Small intestine (tissue), 7 donors: ENCODE results near the gene PRDM16. TPM values are rescaled to one million over a fixed set of nuclear protein-coding genes. Genes with fewer than 3 reads are reported as not detected.

Source experiments
- DNase-seq, 2 donors: peaks; one replicate each; pipeline versions ENCODE4 v3.0.0 to v3.0.0-alpha.2; 2013
- FAIRE-seq: peaks from 2 replicates; lab custom pipeline; 2012; peaks lifted over from hg19 to GRCh38; lab: Jason Lieb, UNC
- H3K27ac ChIP-seq, 3 donors: one replicate each; pipeline ENCODE4 v1.5.1; 2013; ENCODE audit warnings: low read length in 2 of 3, mild to moderate bottlenecking in 2 of 3, control low read depth in 1 of 3, inconsistent platforms in 1 of 3, low read depth in 1 of 3, moderate library complexity in 1 of 3
- H3K27me3 ChIP-seq, 3 donors: one replicate each; pipeline ENCODE4 v1.6.1; 2013; ENCODE audit warnings: low read length in 3 of 3, inconsistent platforms in 1 of 3; ENCODE audit not compliant: control insufficient read depth in 3 of 3, insufficient read depth in 3 of 3
- H3K36me3 ChIP-seq, 3 donors: one replicate each; pipeline ENCODE4 v1.6.1; 2013; ENCODE audit warnings: low read length in 3 of 3, inconsistent platforms in 1 of 3, low read depth in 1 of 3, mild to moderate bottlenecking in 1 of 3, moderate library complexity in 1 of 3; ENCODE audit not compliant: control insufficient read depth in 3 of 3, insufficient read depth in 2 of 3
- H3K4me1 ChIP-seq, 3 donors: one replicate each; pipeline ENCODE4 v1.6.1; 2013; ENCODE audit warnings: low read length in 2 of 3, inconsistent platforms in 1 of 3, low read depth in 1 of 3, mild to moderate bottlenecking in 1 of 3, moderate library complexity in 1 of 3; ENCODE audit not compliant: control insufficient read depth in 3 of 3, insufficient read depth in 2 of 3
- H3K4me3 ChIP-seq, 3 donors: one replicate each; pipeline ENCODE4 v1.5.1; 2013; ENCODE audit warnings: low read length in 3 of 3, control low read depth in 1 of 3, inconsistent platforms in 1 of 3, low read depth in 1 of 3, mild to moderate bottlenecking in 1 of 3, moderate library complexity in 1 of 3
- H3K9me3 ChIP-seq, 2 donors: one replicate each; pipeline ENCODE4 v1.6.1; 2013; ENCODE audit warnings: low read depth in 1 of 2, low read length in 1 of 2; ENCODE audit not compliant: control insufficient read depth in 2 of 2, insufficient read depth in 1 of 2
- WGBS, 3 donors: extraction: QIAGEN DNeasy Blood & Tissue Kit; methylation state at CpG; one replicate each; pipeline ENCODE4 v1.1.7; 2013; 5-methylcytosine and 5-hydroxymethylcytosine counted together
- polyA plus RNA-seq, 4 donors: library from polyadenylated mRNA; stranded (reverse) in 3 of 4; unstranded in 1 of 4; fragments of 200-250 nt in 3 of 4; fragments of 120-200 nt in 1 of 4; gene quantifications; one replicate each; pipeline versions ENCODE4 v1.2.1 to v1.2.3, GENCODE V29; 2013
- donor health status: healthy with polysubstance abuse.
- donor health status: control.
- donor health status: control.
- donor health status: Bipolar disorder and iron deficiency.
- donor health status: healthy.

Gene PRDM16
- polyA plus RNA-seq, 4 donors = 5.4 to 11.4 (median 8.2) TPM

- FAIRE-seq (no peak), DNase-seq (no peak)
- H3K36me3 ChIP-seq = peaks cover 0 to 30% (median 0%) of the 10 kb centered on the region in 3 donors
- 88 to 91% (median 88%) methylated on average over 26 to 28 of the region's 28 CpGs for WGBS, 3 donors
- peaks cover 2 to 66% (median 2%) of the 10 kb centered on the region in 3 donors for H3K4me1 ChIP-seq
- H3K9me3 ChIP-seq = no peaks in the 10 kb centered on the region
- H3K27me3 ChIP-seq = peaks cover 0 to 16% (median 0%) of the 10 kb centered on the region in 3 donors
- H3K27ac ChIP-seq = no peak overlapping the region
- H3K4me3 ChIP-seq = no peak overlapping the region
These were observed 68.4 kb downstream of the PRDM16 start for GRCh38 chr1:3137111-3138100.

- Histone ChIP-seq H3K4me1 (peaks cover 0 to 53% (median 0%) of the 10 kb centered on the region in 3 donors), H3K27me3 (peaks cover 0 to 16% (median 0%) of the 10 kb centered on the region in 3 donors)
- no peak for FAIRE-seq
These were observed 69.7 kb downstream of the PRDM16 start for GRCh38 chr1:3138623-3139151.

GRCh38 chr1:3139451-3139852, 70.4 kb downstream of the PRDM16 start:
- H3K27me3 ChIP-seq = peaks cover 0 to 16% (median 0%) of the 10 kb centered on the region in 3 donors
- 70 to 78% (median 76%) methylated on average over 16 of the region's 16 CpGs for WGBS, 3 donors
- FAIRE-seq = no peak
- H3K4me3 ChIP-seq = no peak overlapping the region
- no peak overlapping the region for H3K27ac ChIP-seq
- peaks cover 0 to 45% (median 0%) of the 10 kb centered on the region in 3 donors for H3K4me1 ChIP-seq
- no peaks in the 10 kb centered on the region for H3K9me3 ChIP-seq
- H3K36me3 ChIP-seq = peaks cover 0 to 34% (median 0%) of the 10 kb centered on the region in 3 donors
- DNase-seq = no peak

More at GRCh38 chr1:3138623-3139151, 69.7 kb downstream of the PRDM16 start:
- peaks cover 0 to 30% (median 0%) of the 10 kb centered on the region in 3 donors for H3K36me3 ChIP-seq
- 78 to 81% (median 80%) methylated on average over 18 of the region's 18 CpGs for WGBS, 3 donors
- no peaks in the 10 kb centered on the region for H3K9me3 ChIP-seq
- DNase-seq = no peak
- no peak overlapping the region for H3K27ac ChIP-seq
- H3K4me3 ChIP-seq = no peak overlapping the region

DNA sequence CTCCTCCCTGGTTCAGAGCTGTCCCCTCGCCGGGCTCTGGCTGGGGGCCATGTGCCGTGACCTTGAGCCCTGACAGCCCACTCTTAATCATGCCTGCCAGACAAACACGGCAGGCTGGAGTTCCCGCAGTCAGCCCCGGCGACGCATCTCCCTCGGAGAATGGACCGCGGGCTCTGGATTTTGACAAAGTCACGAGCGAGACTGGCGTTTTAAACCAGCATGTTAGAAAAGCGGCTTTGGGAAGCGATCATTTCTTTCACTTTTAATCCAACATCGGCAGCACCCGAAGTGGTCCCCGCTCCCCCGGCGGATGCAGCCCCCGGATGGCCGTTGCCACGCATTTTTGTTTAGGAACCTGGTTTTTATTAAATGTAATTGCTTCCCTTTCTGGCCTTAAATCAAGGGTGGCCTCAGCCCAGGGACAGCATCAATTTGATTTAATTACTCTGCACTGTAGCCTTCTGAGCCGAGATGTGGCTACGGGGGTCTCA, 70.9 kb downstream of the PRDM16 start:
- DNase-seq (no peak), FAIRE-seq (no peak)
- WGBS, 3 donors = 56 to 89% (median 81%) methylated on average over 26 of the region's 26 CpGs
- Histone ChIP-seq H3K36me3 (peaks cover 0 to 37% (median 0%) of the 10 kb centered on the region in 3 donors), H3K27ac (no peak overlapping the region), H3K4me3 (no peak overlapping the region), H3K9me3 (no peaks in the 10 kb centered on the region), H3K4me1 (peaks cover 0 to 40% (median 0%) of the 10 kb centered on the region in 3 donors), H3K27me3 (peaks cover 0 to 16% (median 0%) of the 10 kb centered on the region in 3 donors)

DNA sequence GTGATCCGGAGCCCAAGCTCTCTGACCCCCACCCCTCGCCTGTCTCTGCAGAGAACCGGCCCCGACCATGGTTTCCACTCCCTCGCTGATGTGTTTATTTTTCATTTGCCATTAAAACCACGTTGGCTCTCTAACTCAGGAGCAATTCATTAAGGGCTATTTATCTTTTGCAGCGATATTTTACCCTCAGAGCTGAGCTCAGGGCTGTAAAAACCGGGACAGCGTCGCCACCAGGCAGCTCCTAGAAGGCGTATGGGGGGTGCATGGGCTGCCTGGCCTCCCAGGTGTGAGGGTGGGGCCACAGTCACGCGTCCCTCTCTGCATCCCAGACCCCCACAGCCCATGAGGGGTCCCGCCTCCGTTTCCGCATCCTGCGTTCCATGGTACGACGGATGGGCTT, 71.4 kb downstream of the PRDM16 start:
- no peak for FAIRE-seq
- Histone ChIP-seq H3K27me3 (peaks cover 0 to 16% (median 0%) of the 10 kb centered on the region in 3 donors), H3K27ac (no peak overlapping the region), H3K36me3 (peaks cover 0 to 37% (median 0%) of the 10 kb centered on the region in 3 donors), H3K4me3 (no peak overlapping the region), H3K4me1 (peaks cover 0 to 35% (median 0%) of the 10 kb centered on the region in 3 donors), H3K9me3 (no peaks in the 10 kb centered on the region)
- no peak for DNase-seq
- 73 to 84% (median 80%) methylated on average over 19 of the region's 19 CpGs for WGBS, 3 donors

DNA sequence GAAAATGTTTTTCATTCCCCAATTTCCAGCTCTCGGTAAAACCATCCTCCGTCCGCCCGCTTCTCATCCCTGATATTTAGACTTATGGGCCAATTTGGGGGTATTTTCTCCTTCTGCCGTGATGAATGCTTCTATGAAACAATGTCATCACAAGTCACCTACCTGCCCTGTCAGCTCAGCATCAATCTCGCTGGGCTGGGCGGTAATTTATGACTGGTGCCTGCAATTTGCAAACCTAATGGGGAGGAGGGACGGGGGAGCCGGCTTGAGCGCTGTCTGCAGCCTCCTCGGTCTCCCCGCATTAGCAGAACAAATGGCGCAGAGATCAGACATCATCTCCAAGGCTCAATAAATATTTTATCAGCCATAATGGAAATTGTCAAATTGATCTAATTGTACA, 72.1 kb downstream of the PRDM16 start:
- whole genome bisulfite sequencing, 3 donors = 88 to 93% (median 91%) methylated on average over 13 of the region's 13 CpGs
- FAIRE-seq = no peak
- Histone ChIP-seq H3K4me1 (peaks cover 0 to 28% (median 0%) of the 10 kb centered on the region in 3 donors), H3K27me3 (peaks cover 0 to 16% (median 0%) of the 10 kb centered on the region in 3 donors), H3K4me3 (no peak overlapping the region), H3K36me3 (peaks cover 0 to 37% (median 0%) of the 10 kb centered on the region in 3 donors), H3K27ac (no peak overlapping the region), H3K9me3 (no peaks in the 10 kb centered on the region)
- DNase-seq = no peak

DNA sequence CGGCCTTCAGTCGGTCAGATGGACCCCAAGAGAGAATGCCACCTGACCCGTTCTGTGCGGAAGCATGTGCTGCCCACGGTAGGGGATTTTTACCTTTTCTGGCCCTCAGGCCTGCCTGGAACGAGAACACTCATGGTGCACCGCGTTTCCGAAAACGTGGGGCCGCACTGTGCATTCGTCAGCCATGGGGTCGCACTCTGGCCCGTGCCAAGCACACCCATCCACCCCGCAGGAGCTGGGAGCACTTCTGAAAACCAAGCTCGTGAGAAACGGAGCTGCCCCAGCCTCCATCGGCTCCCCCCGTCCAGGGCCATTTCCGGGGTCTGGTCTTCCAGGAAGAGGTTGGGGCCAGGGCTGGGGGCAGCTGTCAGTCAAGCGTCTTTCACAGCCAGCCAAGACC, 72.8 kb downstream of the PRDM16 start:
- WGBS, 3 donors = 74 to 89% (median 87%) methylated on average over 21 of the region's 21 CpGs
- Histone ChIP-seq H3K27ac (no peak overlapping the region), H3K4me1 (peaks cover 0 to 22% (median 0%) of the 10 kb centered on the region in 3 donors), H3K36me3 (peaks cover 0 to 34% (median 0%) of the 10 kb centered on the region in 3 donors), H3K9me3 (no peaks in the 10 kb centered on the region), H3K4me3 (no peak overlapping the region), H3K27me3 (peaks cover 0 to 16% (median 0%) of the 10 kb centered on the region in 3 donors)
- FAIRE-seq (no peak), DNase-seq (no peak)

- WGBS, 3 donors = 68 to 83% (median 72%) methylated on average over 15 to 17 of the region's 17 CpGs
- no peak for DNase-seq
- peaks cover 0 to 22% (median 0%) of the 10 kb centered on the region in 3 donors for H3K4me1 ChIP-seq
- H3K27me3 ChIP-seq = peaks cover 0 to 16% (median 0%) of the 10 kb centered on the region in 3 donors
- no peaks in the 10 kb centered on the region for H3K9me3 ChIP-seq
- FAIRE-seq = no peak
- H3K36me3 ChIP-seq = peaks cover 0 to 31% (median 0%) of the 10 kb centered on the region in 3 donors
- H3K27ac ChIP-seq = no peak overlapping the region
- H3K4me3 ChIP-seq = no peak overlapping the region
These were observed 73.2 kb downstream of the PRDM16 start for GRCh38 chr1:3142236-3142635.
